Colonic mucosa (tissue), 4 donors: Measurements from ENCODE around the gene PANK4. TPM values are rescaled to one million over a fixed set of nuclear protein-coding genes. Genes with fewer than 3 reads are reported as not detected.

Experiments used
- DNase-seq: peaks from one replicate; pipeline ENCODE4 v3.0.0-alpha.2; 2020
- H3K27ac ChIP-seq: fragments of 200-600 bp; one replicate; pipeline ENCODE4 v1.8.0; 2021
- H3K27me3 ChIP-seq: fragments of 200-600 bp; one replicate; pipeline ENCODE4 v1.8.0; 2021
- H3K36me3 ChIP-seq: fragments of 200-600 bp; one replicate; pipeline ENCODE4 v1.8.0; 2021
- H3K4me1 ChIP-seq: fragments of 200-600 bp; one replicate; pipeline ENCODE4 v1.8.0; 2021; ENCODE audit warnings: mild to moderate bottlenecking
- H3K4me3 ChIP-seq: fragments of 200-600 bp; one replicate; pipeline ENCODE4 v1.8.0; 2021
- H3K9ac ChIP-seq, 2 donors: one replicate each; pipeline ENCODE4 v1.7.0; 2013; ENCODE audit warnings: control low read depth in 2 of 2, low read depth in 2 of 2, low read length in 2 of 2
- H3K9me3 ChIP-seq: fragments of 200-600 bp; one replicate; pipeline ENCODE4 v1.8.0; 2021
- intact Hi-C: fragments of 100-400 bp; cut with DNase I; formaldehyde crosslinking; loops from one replicate; pipeline ENCODE4 v1.14.1; 2022
- total RNA-seq, 2 donors: library from RNA; stranded (reverse); fragmentation: NEBNext Ultra II Directional in 1 of 2; extraction: Animal tissue kit (Norgen Biotek cat#: 25700) in 1 of 2; gene quantifications; one replicate each; pipeline ENCODE4 v1.2.1, GENCODE V29; 2021
- TF ChIP-seq, protein P1 (sequence below): fragments of 200-600 bp; IDR thresholded peaks from one replicate; pipeline ENCODE4 v1.8.0; 2022; ENCODE audit warnings: antibody characterized with exemption, mild to moderate bottlenecking
- donor health status: healthy.
- donor health status: DM: no; HTN: no; CAD: no.
- donor health status: DM: no; HTN: no; CAD: no.

Gene PANK4
- total RNA-seq, 2 donors from 2014 or later = 27.0 to 42.0 TPM

DNA sequence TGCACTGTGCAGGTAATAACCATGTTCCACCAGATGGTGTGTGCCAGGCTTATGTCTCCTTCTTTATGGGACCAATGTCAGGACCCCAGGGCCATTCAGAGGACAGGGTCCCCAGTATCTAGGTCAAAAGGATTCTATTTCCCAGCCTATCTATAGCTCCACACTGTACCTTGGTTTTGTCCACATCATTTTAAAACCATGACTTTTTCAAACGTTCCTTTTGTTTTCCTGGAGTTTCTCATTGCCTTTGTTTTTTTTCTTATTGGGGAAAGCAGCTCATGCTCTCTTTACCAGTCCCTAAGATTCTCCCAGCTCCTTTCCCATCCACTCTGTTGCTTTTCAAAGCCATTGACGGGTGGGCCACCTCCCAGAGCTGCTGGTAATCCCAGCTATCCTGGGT is 37.7 kb downstream of the PANK4 start:
- TF ChIP-seq, protein P1, sequence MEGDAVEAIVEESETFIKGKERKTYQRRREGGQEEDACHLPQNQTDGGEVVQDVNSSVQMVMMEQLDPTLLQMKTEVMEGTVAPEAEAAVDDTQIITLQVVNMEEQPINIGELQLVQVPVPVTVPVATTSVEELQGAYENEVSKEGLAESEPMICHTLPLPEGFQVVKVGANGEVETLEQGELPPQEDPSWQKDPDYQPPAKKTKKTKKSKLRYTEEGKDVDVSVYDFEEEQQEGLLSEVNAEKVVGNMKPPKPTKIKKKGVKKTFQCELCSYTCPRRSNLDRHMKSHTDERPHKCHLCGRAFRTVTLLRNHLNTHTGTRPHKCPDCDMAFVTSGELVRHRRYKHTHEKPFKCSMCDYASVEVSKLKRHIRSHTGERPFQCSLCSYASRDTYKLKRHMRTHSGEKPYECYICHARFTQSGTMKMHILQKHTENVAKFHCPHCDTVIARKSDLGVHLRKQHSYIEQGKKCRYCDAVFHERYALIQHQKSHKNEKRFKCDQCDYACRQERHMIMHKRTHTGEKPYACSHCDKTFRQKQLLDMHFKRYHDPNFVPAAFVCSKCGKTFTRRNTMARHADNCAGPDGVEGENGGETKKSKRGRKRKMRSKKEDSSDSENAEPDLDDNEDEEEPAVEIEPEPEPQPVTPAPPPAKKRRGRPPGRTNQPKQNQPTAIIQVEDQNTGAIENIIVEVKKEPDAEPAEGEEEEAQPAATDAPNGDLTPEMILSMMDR = no peak
- Histone ChIP-seq H3K4me3 (no peak overlapping the region), H3K9me3 (no peaks in the 10 kb centered on the region), H3K9ac (no peak overlapping the region), H3K4me1 (no peaks in the 10 kb centered on the region), H3K27ac (no peak overlapping the region), H3K36me3 (no peaks in the 10 kb centered on the region), H3K27me3 (no peaks in the 10 kb centered on the region)
- intact Hi-C loops = no loop called here
- DNase-seq = no peak

DNA sequence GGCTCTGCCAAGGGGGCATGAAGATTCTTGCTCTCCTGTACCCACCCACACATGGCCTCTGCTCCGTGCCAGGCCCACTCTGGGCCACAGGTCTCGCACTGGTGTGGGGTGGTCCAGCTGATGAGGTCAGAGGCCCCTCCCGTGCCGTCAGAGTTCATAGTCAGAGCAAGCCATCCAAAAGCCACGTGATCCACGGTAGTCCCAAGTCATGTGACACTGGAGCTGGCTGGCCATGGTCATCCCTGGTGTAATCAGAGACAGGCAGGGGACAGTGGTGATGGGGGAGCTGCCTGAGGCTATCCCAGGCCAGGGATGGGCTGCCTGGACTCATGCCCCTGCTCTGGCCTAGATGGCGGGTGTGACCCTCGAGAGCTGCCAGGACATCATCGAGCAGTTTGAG is 39.8 kb downstream of the PANK4 start:
- intact Hi-C loops = no loop called here
- TF ChIP-seq, protein P1 = no peak
- Histone ChIP-seq H3K4me1 (no peaks in the 10 kb centered on the region), H3K36me3 (no peaks in the 10 kb centered on the region), H3K4me3 (no peak overlapping the region), H3K27ac (no peak overlapping the region), H3K9me3 (no peaks in the 10 kb centered on the region), H3K9ac (no peak overlapping the region), H3K27me3 (no peaks in the 10 kb centered on the region)
- no peak for DNase-seq

DNA sequence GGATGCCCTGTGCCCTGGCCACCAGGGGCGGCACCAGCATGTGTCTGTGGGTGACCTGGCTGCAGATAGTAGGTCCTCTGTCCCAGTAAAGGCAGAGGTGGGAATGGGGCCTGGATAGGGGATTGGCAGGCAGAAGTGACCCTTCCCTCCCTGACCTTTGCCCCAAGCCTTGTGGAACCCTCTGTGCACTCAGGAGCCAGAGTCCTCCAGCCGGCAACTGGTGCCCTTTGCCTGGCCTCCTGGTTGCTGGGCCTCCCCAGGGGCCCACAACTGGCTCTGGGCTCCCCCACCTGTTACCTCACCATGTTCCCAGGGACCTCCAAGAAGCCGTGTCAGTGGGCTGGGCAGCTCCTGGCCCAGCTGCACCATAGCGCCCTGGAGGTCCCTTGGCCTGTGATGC is 40.4 kb downstream of the PANK4 start:
- no peak for DNase-seq
- no peak overlapping the region for H3K9ac ChIP-seq
- TF ChIP-seq, protein P1 = no peak
- no peak overlapping the region for H3K27ac ChIP-seq
- no peak overlapping the region for H3K4me3 ChIP-seq
- H3K9me3 ChIP-seq = no peaks in the 10 kb centered on the region
- H3K4me1 ChIP-seq = no peaks in the 10 kb centered on the region
- no peaks in the 10 kb centered on the region for H3K27me3 ChIP-seq
- intact Hi-C loops = no loop called here
- H3K36me3 ChIP-seq = no peaks in the 10 kb centered on the region

DNA sequence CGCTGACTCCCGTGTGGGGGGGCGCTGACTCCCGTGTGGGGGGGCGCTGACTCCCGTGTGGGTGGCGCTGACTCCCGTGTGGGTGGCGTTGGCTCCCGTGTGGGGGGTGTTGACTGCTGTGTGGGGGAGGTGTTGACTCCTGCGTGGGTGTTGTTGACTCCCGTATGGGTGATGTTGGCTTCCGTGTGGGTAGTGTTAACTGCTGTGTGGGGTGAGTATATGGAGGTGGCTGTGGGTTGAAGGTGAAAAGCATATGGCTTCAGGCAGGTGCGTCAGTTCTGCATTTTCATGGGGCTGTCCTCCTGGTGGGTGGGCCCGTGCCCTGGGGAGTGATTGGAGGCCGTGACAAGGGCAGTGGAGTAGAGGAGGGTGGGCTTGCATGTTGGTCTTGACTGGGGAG is 42.4 kb downstream of the PANK4 start:
- H3K27me3 ChIP-seq = no peaks in the 10 kb centered on the region
- intact Hi-C loops = no loop called here

DNA sequence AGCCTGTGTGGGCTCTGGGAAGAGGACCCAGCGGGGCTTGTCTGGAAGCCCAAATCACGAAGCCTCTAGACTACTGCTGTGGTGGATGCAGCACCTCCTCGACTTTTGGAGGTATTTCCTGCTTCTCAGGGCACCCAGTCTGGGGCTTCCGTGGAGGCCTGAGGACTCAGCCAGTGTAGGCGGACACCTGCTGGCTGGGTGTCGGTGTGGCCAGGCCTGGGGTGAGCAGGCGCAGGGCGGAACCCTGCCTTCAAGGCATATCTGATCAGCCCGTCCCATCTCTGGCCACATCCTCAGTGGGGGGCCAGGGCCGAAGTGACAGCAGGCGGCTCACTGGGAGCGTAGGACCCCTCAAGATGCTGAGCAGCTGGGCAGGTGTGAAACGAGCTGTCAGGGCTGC is 43.4 kb downstream of the PANK4 start:
- Histone ChIP-seq H3K9me3 (no peaks in the 10 kb centered on the region), H3K9ac (no peak overlapping the region), H3K36me3 (no peaks in the 10 kb centered on the region), H3K4me1 (peaks cover 3% of the 10 kb centered on the region), H3K4me3 (no peak overlapping the region), H3K27ac (no peak overlapping the region), H3K27me3 (no peaks in the 10 kb centered on the region)
- intact Hi-C loops = no loop called here
- TF ChIP-seq, protein P1 = no peak
- no peak for DNase-seq

More for the DNA sequence above, 42.4 kb downstream of the PANK4 start:
- TF ChIP-seq, protein P1 = no peak
- Histone ChIP-seq H3K36me3 (no peaks in the 10 kb centered on the region), H3K4me1 (no peaks in the 10 kb centered on the region), H3K9me3 (no peaks in the 10 kb centered on the region), H3K27ac (no peak overlapping the region), H3K9ac (no peak overlapping the region), H3K4me3 (no peak overlapping the region)
- DNase-seq = no peak

DNA sequence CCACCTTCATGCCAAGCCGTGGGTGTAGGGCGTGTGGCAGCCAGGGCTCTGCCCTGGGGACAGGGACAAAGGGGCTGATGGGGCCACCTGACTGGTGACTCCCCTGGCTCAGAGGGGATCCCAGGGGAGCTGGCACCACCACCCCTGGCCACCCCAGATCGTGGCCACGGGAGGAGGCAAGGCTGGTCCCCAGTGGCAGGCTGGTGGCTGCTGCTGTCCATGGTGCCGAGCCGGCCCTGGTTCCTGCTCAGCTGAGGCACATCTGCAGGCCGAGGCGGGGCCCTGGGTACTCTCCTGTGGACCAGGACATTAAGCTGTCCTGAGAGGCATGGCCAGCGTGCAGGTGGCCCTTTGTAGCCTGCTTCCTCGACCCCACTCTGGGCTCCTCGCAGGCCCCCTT is 43.8 kb downstream of the PANK4 start:
- TF ChIP-seq, protein P1 = no peak
- no peak for DNase-seq
- Histone ChIP-seq H3K4me3 (no peak overlapping the region), H3K27ac (no peak overlapping the region), H3K9ac (no peak overlapping the region), H3K9me3 (no peaks in the 10 kb centered on the region), H3K36me3 (no peaks in the 10 kb centered on the region), H3K4me1 (peaks cover 8% of the 10 kb centered on the region), H3K27me3 (no peaks in the 10 kb centered on the region)
- intact Hi-C loops = no loop called here
